Activated gamma-delta T cell treated with Interleukin-2 at 50 U/mL for 16 hours (primary cell): ENCODE results near the gene NFKBIB.
"Not testable (repeated sequence)": the region's sequence is repeated elsewhere in the genome, so short reads cannot be mapped to it uniquely, and the experiment has no call there.

Source experiments
- DNase-seq: peaks from one replicate; pipeline ENCODE4 v3.0.0-alpha.2; 2020

The NFKBIB gene, protein sequence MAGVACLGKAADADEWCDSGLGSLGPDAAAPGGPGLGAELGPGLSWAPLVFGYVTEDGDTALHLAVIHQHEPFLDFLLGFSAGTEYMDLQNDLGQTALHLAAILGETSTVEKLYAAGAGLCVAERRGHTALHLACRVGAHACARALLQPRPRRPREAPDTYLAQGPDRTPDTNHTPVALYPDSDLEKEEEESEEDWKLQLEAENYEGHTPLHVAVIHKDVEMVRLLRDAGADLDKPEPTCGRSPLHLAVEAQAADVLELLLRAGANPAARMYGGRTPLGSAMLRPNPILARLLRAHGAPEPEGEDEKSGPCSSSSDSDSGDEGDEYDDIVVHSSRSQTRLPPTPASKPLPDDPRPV

DNA sequence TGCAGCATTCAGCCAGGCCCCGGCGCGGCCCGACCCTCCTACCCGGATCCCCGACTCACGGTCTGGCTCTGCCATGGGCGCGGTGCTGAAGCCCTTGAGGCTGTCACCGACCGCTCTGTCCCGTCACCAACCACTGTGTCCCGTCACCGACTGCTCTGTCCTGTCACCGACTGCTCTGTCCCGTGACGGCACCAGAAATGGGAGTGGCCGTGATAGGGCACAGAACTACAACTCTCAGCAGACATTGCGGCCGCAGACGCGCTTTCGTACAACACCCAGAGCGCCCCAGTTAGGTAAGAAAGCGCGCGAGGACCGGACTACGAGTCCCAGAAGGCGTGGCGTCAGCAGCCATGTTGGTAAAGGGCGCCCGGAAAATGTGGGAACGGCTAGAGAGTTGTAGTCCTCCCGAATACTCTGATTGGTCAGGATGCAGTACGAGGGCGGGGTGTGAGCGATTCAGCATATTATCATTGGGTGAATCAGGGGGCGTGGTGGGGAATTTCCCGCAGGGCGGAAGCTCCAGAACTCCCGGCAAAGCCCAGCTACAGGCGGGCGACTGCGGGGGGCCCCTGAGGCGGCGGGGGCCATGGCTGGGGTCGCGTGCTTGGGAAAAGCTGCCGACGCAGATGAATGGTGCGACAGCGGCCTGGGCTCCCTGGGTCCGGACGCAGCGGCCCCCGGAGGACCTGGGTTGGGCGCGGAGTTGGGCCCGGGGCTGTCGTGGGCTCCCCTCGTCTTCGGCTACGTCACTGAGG lies at the start of gene NFKBIB, which contains the start of gene SIRT2:
Gene NFKBIB (plus strand): TSS at position 523 of the 755 bp plus-strand sequence. CDS start 64 bp downstream, at position 587.
Gene SIRT2 (minus strand): TSS at position 172 of the 755 bp plus-strand sequence. CDS start 97 bp downstream, at position 75.
- DNase-seq, result peak; percentile 99

DNA sequence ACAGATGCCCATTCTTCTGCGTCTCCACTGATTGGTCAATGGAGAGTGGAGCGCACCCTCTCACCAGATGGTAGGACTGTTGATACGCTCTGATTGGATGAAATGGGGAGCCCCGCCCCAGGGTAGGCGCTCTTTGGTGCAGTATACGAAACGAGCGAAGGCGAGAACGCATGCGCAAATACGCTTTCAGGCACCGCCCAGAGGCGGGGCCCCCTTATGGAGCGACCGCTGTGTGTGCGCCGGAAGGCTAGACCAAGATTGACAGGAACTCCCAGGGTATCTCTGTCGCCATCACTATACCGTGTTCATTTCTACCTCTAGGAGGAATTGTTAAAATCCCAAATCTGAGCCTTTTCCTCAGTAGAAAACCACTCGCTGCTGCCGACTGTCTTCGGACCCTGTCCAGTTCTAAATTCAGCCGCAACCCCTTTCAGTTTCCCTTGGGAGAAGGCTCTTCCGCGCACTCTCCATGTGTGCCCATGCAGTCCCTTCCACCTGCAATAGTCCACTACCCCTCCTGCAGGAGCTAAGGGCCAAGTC lies 49.3 kb upstream of the NFKBIB start:
- DNase-seq, result no peak

DNA sequence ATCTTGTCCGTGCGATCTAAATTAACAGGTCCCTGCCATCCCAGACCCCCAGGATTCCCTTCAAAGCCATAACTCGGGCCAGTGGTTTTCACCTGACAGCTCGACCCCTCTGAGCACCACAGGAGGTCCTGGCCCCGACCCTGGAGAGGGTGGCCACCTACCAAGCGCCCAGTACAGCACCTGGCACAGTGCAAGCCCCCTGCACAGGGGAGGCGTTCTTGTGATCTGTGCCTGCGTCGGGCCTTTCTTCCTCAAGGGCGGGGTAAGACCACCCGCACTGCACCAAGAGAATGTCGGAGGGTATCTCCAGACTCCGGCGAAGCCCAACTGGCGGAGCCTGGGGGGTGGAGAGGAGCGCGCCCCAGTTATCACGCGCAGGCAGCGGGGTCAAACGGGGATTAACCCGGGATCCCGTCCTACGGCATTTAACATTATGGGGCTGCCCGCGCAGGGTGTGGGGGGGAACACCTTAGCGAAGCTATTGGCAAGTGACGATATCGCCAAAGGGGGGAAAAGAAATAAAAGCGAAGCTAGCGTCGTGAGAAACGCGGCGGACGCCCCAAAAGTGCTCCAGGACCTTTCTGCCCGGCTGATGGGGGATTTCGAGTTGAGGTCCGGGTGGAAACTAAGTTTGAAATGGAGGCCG lies 48.7 kb upstream of the NFKBIB start:
- peak; percentile 32 for DNase-seq

DNA sequence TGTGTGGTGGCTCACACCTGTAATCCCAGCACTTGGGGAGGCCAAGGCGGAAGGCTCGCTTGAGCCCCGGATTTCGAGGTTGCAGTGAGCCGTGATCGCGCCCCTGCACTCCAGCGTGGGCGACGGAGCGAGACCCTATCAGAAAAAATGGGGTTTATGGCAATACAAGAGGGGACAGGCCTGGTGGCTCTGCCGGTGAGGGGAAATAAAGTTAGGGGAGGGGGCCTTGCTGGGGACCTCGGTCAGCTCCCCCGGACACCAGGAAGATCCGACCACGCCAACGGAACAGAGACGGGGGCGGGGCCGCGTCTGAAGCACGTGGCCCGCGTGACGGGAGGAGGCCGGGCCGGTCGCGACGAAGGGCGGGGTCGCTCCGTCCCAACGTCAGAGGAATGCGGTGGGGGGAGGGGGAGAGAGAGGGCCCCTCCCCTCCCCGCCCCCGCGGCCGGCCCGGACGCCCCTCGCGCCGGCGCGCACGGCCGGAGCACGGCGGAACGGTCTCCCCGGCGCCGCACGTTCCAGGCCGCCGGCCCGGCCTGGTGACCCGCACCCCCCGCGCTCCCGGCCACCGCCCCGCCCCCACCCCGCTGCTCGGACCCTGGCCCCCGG lies 48.0 kb upstream of the NFKBIB start:
- DNase-seq, result peak; percentile 84

DNA sequence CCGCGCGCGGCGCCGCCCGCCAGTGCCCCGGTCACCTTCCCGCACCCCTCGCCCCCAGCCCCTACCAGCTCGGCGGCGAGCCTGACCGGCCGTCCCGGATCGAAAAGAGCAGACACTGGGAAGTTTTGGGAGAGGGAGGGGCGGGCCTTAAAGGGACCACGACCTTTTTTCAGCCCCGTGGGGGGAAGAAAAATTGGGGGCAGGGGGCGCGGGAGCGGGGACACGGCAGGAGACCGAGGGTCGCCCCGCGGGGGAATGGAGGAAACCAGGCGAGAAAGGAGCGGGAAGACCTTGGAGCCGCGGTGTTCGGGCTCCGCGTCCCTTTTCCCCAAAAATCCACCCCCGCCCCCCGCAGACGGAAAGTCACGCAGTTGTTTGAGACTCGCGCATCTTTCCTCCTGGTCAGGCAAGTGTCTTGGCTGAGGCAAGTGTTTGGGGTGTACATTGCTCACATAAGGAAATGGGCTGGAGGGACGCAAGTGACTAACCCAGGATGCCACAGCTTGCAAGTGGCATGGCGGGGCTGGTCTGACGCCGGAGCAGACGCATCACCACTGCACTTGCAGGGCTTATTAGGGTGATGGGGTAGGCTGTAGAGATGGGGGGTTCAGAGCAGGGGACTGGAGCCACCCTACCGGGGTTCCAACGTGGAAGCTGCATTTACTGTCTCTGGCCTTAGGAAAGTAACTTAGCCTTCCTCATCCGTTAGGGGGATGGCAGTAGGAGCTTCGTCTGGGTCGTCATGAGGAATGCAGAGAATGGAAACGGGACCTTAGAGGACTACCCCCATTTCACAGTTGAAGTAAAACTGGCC lies 47.3 kb upstream of the NFKBIB start:
- peak; percentile 62 for DNase-seq

DNA sequence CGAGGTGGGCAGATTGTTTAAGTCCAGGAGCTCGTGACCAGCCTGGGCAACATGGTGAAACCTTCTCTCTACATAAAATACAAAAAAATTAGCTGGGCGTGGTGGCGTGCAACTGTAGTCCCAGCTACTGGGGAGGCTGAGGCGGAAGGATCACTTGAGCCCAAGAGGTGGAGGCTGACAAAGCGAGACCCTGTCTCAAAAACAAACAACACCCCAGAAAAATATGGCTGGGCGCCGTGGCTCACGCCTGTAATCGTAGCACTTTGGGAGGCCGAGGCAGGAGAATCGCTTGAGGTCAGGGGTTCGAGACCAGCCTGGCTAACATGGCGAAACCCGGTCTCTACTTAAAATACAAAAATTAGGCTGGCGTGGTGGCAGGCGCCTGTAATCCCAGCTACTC lies 46.6 kb upstream of the NFKBIB start:
- no peak for DNase-seq

DNA sequence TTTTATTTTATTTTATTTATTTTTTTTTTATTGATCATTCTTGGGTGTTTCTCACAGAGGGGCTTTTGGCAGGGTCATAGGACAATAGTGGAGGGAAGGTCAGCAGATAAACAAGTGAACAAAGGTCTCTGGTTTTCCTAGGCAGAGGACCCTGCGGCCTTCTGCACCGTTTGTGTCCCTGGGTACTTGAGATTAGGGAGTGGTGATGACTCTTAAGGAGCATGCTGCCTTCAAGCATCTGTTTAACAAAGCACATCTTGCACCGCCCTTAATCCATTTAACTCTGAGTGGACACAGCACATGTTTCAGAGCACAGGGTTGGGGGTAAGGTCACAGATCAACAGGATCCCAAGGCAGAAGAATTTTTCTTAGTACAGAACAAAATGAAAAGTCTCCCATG lies 44.8 kb upstream of the NFKBIB start:
- not testable (repeated sequence) for DNase-seq

DNA sequence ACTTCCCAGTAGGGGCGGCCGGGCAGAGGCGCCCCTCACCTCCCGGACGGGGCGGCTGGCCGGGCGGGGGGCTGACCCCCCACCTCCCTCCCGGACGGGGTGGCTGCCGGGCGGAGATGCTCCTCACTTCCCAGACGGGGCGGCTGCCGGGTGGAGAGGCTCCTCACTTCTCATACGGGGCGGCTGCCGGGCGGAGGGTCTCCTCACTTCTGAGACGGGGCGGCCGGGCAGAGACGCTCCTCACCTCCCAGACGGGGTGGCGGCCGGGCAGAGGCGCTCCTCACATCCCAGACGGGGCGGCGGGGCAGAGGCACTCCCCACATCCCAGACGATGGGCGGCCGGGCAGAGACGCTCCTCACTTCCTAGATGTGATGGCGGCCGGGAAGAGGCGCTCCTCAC lies 44.0 kb upstream of the NFKBIB start:
- DNase-seq, result not testable (repeated sequence)

DNA sequence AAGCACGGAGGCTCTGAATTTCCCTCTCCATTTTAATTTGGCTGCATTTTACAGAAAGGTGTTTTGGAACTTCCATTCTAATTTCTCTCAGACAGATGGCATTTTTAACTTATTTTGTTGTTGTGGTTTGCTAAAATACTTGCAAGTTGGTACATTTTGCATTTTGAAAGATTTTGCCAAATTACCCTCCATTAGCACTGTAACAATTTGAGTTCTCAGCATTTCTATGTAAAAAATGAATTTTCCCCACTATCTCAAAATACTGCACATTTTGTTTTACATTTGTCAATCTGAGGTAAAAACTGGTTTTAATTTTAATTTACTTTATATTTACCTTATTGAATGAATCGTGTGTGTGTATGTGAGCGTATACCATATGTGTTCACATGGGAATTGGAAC lies 43.0 kb upstream of the NFKBIB start:
- DNase-seq, result no peak

DNA sequence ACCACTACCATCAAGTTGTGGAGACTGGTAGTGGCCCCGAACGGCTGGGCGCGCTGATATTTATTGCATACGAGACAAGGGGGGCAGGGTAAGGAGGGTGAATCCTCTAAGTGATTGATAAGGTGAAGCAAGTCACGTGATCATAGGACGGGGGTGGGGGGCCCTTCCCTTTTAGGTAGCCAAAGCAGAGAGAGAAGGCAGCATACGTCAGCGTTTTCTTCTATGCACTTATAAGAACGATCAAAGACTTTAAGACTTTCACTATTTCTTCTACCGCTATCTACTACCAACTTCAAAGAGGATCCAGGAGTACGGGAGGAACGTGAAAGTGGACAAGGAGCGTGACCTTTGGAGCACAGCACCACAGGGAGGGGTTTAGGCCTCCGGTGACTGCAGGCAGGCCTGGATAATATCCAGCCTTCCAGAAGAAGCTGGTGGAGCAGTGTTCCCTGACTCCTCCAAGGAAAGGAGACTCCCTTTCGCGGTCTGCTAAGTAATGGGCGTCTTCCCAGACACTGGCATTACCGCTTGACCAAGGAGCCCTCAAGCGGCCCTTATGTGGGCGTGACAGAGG lies 40.1 kb upstream of the NFKBIB start:
- DNase-seq, result not testable (repeated sequence)

DNA sequence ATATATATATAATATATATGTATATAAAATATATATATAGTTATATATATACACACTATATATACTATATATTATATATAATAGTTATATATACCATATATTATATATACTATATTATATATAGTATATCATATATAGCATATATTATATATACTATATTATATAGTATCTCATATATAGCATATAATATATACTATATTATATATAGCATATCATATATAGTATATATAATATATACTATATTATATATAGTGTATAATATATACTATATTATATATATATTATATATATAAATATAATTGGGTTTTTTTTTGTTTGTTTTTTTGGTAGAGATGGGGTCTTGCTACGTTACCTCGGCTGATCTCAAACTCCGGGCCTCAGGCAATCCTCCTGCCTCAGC lies 38.4 kb upstream of the NFKBIB start:
- DNase-seq, result no peak

DNA sequence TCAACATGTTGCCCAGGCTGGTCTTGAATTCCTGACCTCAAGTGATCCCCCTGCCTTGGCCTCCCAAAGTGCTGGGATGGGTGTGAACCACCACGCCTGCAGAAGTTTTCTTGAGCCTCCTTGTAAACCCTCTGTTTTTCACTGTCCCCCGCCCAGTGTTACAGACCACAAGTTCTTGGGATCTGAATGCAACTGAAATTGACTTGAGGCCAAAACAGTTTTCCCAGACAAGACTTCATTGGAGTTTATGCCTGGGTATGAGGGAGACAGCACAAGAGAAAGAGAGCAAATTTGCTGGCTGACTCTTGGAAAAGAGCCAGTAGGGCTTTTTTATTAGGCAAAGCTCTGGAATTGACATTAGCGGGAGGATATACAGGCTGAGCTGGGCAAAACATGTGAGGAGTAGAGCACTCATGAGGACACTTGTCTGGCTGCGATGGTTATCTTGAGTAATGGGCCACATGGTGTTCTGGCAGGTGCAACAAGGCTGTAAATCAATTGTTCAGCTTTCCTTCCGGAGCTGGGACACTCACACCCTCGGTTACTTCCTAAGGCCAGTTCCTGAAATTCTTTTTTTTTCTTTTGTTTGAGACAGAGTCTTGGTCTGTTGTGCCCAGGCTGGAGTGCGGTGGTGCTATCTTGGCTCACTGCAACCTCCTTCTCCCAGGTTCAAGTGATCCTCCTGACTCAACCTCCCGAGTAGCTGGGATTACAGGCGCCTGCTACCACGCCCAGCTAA lies 37.3 kb upstream of the NFKBIB start:
- no peak for DNase-seq

DNA sequence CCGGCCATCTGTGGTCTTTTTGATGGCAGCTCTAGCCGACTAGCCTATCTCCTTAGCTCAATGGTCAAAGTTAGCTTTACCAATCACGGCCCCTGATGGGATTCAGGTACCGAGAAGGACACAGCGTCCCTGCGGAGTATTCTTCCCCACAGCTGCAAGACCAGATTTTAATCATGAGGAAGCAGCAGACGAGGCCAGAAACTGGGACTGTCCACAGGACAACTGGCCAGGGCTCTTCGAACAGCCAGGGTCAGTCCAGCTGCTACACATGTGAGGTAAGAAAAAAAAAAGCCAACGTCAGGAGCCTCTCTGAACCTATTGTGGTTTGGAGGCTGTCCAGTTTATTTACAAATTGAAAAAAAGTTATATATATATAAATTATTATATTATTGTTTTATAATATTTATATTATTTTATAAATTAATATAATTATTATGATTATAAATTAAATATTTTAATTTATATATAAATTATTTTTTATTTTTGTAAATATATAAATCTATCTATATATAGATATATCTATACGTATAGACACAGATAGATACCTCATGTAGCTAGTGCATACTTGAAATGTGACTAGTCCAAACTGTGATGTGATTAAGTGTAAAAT lies 32.5 kb upstream of the NFKBIB start:
- DNase-seq, result no peak

DNA sequence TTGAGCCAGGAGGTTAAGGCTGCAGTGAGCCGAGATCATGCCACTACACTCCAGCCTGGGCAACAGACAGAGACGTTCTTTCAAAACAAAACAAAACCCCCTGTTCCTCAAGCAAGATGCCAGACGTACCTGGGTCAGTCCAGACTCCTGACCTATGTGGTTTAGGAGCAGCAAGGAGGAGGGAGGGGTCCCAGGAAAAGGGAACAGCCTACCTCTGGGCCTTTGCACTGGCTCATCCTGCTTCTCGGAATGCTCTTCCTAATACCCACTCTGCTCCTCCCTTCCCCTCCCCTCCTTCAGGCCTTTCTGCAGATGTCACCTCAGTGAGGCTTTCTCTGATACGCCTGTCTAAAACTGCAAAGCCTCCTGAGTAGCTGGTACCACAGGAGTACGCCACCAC lies 31.2 kb upstream of the NFKBIB start:
- DNase-seq, result no peak

DNA sequence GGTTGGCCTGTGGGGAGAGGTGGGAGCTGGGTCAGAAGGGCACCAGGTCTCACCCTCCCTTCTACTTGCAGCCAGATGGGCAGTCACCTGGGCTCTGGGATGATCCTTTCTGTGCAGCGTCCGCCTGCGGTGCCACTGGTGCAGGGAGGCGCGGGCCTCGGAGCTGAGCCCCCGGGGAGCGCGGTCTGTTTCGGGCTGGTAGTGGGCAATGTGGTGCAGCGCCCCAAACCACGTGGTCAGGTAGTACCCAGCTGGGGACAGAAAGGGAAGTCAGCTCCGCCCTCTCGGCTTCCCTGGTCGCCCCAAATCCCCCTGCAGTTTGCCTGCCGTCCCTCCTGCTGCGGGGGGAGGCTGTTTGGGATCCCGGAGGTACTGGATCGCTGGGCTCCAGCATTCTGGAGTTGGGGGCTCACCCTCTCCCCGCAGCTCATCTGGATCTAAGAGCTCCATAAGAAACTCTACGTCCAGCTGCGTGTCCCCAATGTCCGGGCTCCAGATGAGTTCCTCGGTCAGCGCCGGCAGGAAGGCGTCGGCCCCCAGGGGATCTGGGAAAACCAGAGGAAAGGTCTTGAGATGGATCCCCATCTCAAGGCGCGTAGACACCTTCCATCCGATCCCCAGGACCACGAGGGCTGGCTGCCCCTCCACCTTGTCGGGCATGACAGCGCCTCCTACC lies 30.5 kb upstream of the NFKBIB start:
- peak; percentile 26 for DNase-seq

DNA sequence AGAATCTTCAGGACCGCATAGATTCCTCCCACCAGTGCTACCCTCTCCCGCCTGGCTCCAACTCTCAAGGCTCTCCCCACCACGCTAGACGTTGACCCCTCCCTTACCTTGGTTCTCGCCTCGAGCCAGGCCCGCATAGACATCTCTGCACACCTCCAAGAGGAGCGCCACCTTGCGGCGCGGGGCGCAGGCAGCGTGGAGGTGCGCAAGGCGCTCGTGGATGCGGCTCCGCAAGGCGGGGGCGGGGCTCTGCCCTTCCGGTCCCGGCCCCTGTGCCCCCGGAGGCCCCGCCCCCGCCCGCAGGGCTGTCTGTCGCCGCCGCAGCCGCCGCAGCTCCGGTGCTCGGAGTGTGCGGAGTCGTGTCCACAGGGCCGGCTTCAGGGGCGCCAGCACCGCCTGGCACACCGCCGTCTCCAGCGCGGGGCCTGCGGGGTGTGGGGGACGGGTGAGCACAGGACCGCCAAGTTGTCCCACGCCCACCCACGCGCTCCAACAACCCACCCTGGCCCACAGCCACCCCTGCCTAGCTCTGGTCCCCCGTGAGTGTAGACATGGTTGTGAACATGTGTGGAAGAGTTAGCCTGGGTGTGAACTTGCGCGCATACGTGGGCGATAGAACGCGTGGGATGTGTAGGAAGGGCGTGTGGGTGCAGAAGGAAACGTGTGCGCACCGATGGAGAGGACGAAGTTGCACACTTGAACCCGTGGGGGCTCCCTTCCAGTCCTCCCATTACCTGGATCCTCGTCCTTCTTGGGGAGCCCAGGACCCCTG lies 29.7 kb upstream of the NFKBIB start:
- DNase-seq, result peak; percentile 92

DNA sequence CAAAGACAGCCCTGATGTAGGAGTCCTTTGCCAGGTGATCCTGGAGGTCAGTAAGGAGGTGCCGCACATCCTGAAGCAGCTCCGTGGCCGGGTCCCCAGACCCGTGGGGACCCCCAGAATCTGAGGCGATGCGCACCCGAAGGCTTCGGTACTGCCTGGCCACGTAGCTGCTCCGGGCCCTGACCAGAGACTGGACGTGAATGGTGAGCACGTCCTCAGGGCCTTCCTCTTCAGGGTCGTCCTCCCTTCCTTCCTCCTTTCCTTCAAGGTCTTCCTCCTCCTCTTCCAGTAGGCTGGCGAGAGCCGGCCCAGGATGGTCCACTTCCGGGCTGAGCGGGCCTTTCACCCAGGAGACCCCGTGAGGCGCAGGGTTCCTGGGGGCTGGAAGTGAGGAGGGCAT lies 29.2 kb upstream of the NFKBIB start:
- no peak for DNase-seq

DNA sequence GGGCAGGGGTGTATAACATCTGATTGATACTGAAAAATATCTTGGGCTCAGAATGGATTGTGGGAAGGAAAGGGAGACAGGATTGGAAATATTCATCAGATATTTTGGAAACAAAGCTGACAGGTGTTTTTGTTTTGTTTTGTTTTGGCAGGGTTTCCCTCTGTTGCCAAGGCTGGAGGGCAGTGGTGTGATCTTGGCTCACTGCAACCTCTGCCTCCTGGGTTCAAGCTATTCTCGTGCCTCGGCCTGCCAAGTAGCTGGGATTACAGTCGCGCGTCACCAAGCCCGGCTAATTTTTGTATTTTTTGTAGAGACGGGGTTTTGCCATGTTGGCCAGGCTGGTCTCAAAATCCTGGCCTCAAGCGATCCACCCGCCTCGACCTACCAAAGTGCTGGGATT lies 26.4 kb upstream of the NFKBIB start:
- DNase-seq, result not testable (repeated sequence)
